Stimulated activated CD8-positive, alpha-beta memory T cell treated with anti-CD3 and anti-CD28 coated beads, Interleukin-4, amount 100 ng/mL, for 4 hours (primary cell): ENCODE results near the gene RNF8.
"Not testable (repeated sequence)": the region's sequence is repeated elsewhere in the genome, so short reads cannot be mapped to it uniquely, and the experiment has no call there.

Source experiments
- DNase-seq, 2 donors: peaks; one replicate each; pipeline ENCODE4 v3.0.0-alpha.2; 2020; ENCODE audit warnings: low read depth in 2 of 2, low spot score in 1 of 2

The RNF8 gene

GRCh38 chr6:37353761-37354525 lies at the start of gene RNF8:
Gene RNF8 (plus strand): TSS chr6:37353983. CDS start chr6:37354165, 182 bp downstream.
- peak; percentile 68 to 80 for DNase-seq

- no peak for DNase-seq
Observed at GRCh38 chr6:37304766-37305165, 49.0 kb upstream of the RNF8 start.

- DNase-seq: no peak
Observed at GRCh38 chr6:37305841-37306425, 47.9 kb upstream of the RNF8 start.

GRCh38 chr6:37306624-37307222 lies 47.1 kb upstream of the RNF8 start:
- DNase-seq: no peak

GRCh38 chr6:37307484-37307883 lies 46.3 kb upstream of the RNF8 start:
- DNase-seq: not testable (repeated sequence)

GRCh38 chr6:37308069-37308815 lies 45.5 kb upstream of the RNF8 start:
- no peak for DNase-seq

GRCh38 chr6:37309046-37309445 lies 44.7 kb upstream of the RNF8 start:
- no peak for DNase-seq

GRCh38 chr6:37309692-37310091 lies 44.1 kb upstream of the RNF8 start:
- no peak for DNase-seq

- DNase-seq: no peak
Observed at GRCh38 chr6:37310966-37311365, 42.8 kb upstream of the RNF8 start.

- DNase-seq: no peak
Observed at GRCh38 chr6:37311741-37312473, 41.9 kb upstream of the RNF8 start.

- DNase-seq: no peak
Observed at GRCh38 chr6:37313723-37314486, 39.9 kb upstream of the RNF8 start.

- DNase-seq: no peak
Observed at GRCh38 chr6:37314487-37315156, 39.2 kb upstream of the RNF8 start.

GRCh38 chr6:37315157-37315515 lies 38.6 kb upstream of the RNF8 start:
- DNase-seq: no peak

- no peak for DNase-seq
Observed at GRCh38 chr6:37316071-37316470, 37.7 kb upstream of the RNF8 start.

- no peak for DNase-seq
Observed at GRCh38 chr6:37317312-37318038, 36.3 kb upstream of the RNF8 start.

- DNase-seq: no peak
Observed at GRCh38 chr6:37319156-37319555, 34.6 kb upstream of the RNF8 start.

- no peak for DNase-seq
Observed at GRCh38 chr6:37319856-37320480, 33.8 kb upstream of the RNF8 start.

GRCh38 chr6:37320646-37321045 lies 33.1 kb upstream of the RNF8 start:
- no peak for DNase-seq

GRCh38 chr6:37321101-37321500 lies 32.7 kb upstream of the RNF8 start:
- no peak for DNase-seq
